ENCODE results near the gene TXNL1. TPM values are rescaled to one million over a fixed set of nuclear protein-coding genes. Genes with fewer than 3 reads are reported as not detected.

Gene TXNL1
- total and polyA plus RNA-seq, 2 of the 8 experiments (the other 6 are each of a cell fraction or from before 2014, with no cell fraction given) = 35.1 to 85.8 TPM

DNA sequence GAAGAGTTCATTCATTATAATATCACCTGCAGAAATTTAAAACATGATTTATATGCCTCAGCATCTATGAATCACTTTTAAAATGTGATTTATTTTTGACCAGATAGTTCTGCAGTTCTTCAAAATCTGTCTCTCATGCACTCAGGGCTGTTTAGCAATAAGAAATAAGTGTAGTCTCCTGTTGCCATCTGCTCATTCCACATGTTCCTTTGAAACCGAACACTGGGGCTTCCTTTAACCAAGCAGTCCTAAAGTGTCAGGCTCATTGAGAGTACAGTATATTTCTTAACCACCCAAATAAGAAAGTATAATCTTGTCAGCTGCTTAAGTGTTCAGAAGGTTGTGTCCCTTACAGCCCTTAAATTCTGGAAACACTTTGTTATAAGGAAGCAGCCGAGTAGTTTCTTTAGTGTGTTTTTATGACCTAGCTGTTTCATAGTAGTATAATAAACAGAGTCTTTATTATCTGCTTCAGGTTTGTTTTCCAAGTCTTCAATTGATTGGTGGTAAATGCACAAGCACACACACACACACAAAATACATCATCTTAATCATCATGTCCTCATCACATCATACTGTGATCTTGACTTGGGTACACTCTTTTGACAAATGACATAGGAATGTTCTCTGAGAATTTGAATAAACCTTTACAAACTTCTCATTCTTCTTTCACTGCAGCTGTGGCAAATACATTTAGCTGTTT, 23.1 kb upstream of the TXNL1 start:
- no peak overlapping the region for H2BK15ac ChIP-seq (ENCODE audit: low read length)
- H3K79me1 ChIP-seq (ENCODE audit: low read depth, low read length) = no peaks in the 10 kb centered on the region; the same call in 1 of the 2 replicates
- no peak overlapping the region for H3K56ac ChIP-seq (replicated peaks; ENCODE audit: insufficient read length, low read depth, low read length)
- H3K27me3 ChIP-seq (replicated peaks in 1 of 4; ENCODE audit: control insufficient read depth in 3 of 4, extremely low read depth in 1 of 4, insufficient read depth in 3 of 4, low read length in 3 of 4) = no peaks in the 10 kb centered on the region
- no peak overlapping the region for H3K14ac ChIP-seq (ENCODE audit: insufficient read length)
- no peak overlapping the region for H2BK120ac ChIP-seq (replicated peaks; ENCODE audit: low read depth, low read length)
- no peak overlapping the region for H2BK20ac ChIP-seq (ENCODE audit: low read length)
- no peak overlapping the region for H3K27ac ChIP-seq (ENCODE audit: low read depth, low read length)
- H4K8ac ChIP-seq (ENCODE audit: extremely low read depth, insufficient read depth, low read length) = no peak overlapping the region
- no peak overlapping the region for H2BK12ac ChIP-seq (ENCODE audit: low read depth, low read length)
- no peak overlapping the region for H2BK5ac ChIP-seq (ENCODE audit: low read depth, low read length)
- H3K4me1 ChIP-seq (replicated peaks in 1 of 4; ENCODE audit: control insufficient read depth in 3 of 4, insufficient read depth in 4 of 4, low read length in 3 of 4) = peaks cover 0 to 2% (median 0%) of the 10 kb centered on the region in 4 experiments; a peak in 1 of 7 replicates
- CTCF ChIA-PET (ENCODE audit: partially characterized antibody) = interaction anchor here (0.7 to 1.8 kb wide), 3 partner anchors 10 to 13 kb away, joined by 3 to 5 read pairs (median 4); partner anchors contain the start of gene WDR7
- H3K36me3 ChIP-seq (ENCODE audit: control insufficient read depth in 2 of 4, insufficient read depth in 4 of 4, low read length in 3 of 4) = no peaks in the 10 kb centered on the region
- no peak overlapping the region for H2AK5ac ChIP-seq (ENCODE audit: low read depth, low read length)
- no peak overlapping the region for H3K4ac ChIP-seq (replicated peaks; ENCODE audit: insufficient read length, low read depth, low read length)
- no peak overlapping the region for H3K23ac ChIP-seq (ENCODE audit: insufficient read length)
- FAIRE-seq (no peak), DNase-seq (ENCODE audit: low read depth in 1 of 2, low spot score in 2 of 2) (no peak)
- no peak overlapping the region for H2AFZ ChIP-seq (ENCODE audit: low read length)
- H3K18ac ChIP-seq (ENCODE audit: extremely low read depth, low read length) = no peak overlapping the region
- no peak overlapping the region for H3K4me2 ChIP-seq (ENCODE audit: insufficient read depth in 1 of 2, low read depth in 2 of 2, low read length in 2 of 2)
- H4K5ac ChIP-seq (ENCODE audit: insufficient read length, low read depth, low read length) = no peak overlapping the region
- no peak overlapping the region for H3K4me3 ChIP-seq (ENCODE audit: extremely low read depth in 1 of 4, insufficient read depth in 2 of 4, low read depth in 3 of 4, low read length in 4 of 4)
- WGBS, 2 experiments (ENCODE audit: extremely low coverage in 1 of 2, insufficient coverage in 1 of 2, insufficient read length in 1 of 2, insufficient replicate concordance in 2 of 2, low coverage in 1 of 2, low lambda C conversion rate in 2 of 2, missing lambda C conversion rate in 1 of 2) = 45% methylated on average over 2 of the region's 2 CpGs; no CpG with 5 or more reads in 1 of the 2 experiments
- H3K79me2 ChIP-seq (ENCODE audit: control insufficient read depth in 1 of 2, insufficient read depth in 2 of 2, low read length in 2 of 2) = peaks cover 0 to 24% of the 10 kb centered on the region in 2 experiments; a peak in 2 of 4 replicates
- H3K9ac ChIP-seq (replicated peaks in 1 of 4; ENCODE audit: extremely low read depth in 1 of 4, low read depth in 3 of 4, low read length in 3 of 4) = no peak overlapping the region
- no peaks in the 10 kb centered on the region for H3K9me3 ChIP-seq (ENCODE audit: insufficient read depth in 2 of 2, low read depth in 1 of 2, low read length in 1 of 2)
- peaks cover 0 to 2% of the 10 kb centered on the region in 2 experiments for H4K20me1 ChIP-seq (replicated peaks in 1 of 2; ENCODE audit: control insufficient read depth in 1 of 2, insufficient read depth in 2 of 2, low read length in 2 of 2)
- POLR2A ChIA-PET (ENCODE audit: partially characterized antibody) = no interaction called here
- no peak overlapping the region for H4K91ac ChIP-seq (replicated peaks; ENCODE audit: insufficient read length, low read length)
- 0 out of 2 replicates have a peak, but pooled peaks cover 2% of the 10 kb centered on the region for H3K23me2 ChIP-seq (ENCODE audit: low read depth, low read length)
- TF ChIP-seq, protein P1, sequence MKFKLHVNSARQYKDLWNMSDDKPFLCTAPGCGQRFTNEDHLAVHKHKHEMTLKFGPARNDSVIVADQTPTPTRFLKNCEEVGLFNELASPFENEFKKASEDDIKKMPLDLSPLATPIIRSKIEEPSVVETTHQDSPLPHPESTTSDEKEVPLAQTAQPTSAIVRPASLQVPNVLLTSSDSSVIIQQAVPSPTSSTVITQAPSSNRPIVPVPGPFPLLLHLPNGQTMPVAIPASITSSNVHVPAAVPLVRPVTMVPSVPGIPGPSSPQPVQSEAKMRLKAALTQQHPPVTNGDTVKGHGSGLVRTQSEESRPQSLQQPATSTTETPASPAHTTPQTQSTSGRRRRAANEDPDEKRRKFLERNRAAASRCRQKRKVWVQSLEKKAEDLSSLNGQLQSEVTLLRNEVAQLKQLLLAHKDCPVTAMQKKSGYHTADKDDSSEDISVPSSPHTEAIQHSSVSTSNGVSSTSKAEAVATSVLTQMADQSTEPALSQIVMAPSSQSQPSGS (IDR thresholded peaks at IDR 0.05; ENCODE audit: low read length) = no peak
- TF ChIP-seq SIRT6 (IDR thresholded peaks at IDR 0.05; ENCODE audit: low read length) (no peak), ZNF274 (IDR thresholded peaks at IDR 0.05; ENCODE audit: borderline replicate concordance, extremely low read depth, low read length) (no peak), SUZ12 (IDR thresholded peaks at IDR 0.05; ENCODE audit: low read length) (no peak), MAFK (IDR thresholded peaks at IDR 0.05; ENCODE audit: low read depth, low read length) (no peak), SP1 (IDR thresholded peaks at IDR 0.05; ENCODE audit: low read depth, low read length) (no peak), SIN3A (conservative IDR thresholded peaks at IDR 0.05 in 1 of 2, IDR thresholded peaks at IDR 0.05 in 1 of 2; ENCODE audit: low read depth in 1 of 2, low read length in 2 of 2) (no peak), BCL11A (IDR thresholded peaks at IDR 0.05; ENCODE audit: low read depth in 2 of 2, low read length in 2 of 2) (no peak), CEBPB (IDR thresholded peaks at IDR 0.05; ENCODE audit: low read depth, low read length) (no peak)
- TF ChIP-seq, protein P2, sequence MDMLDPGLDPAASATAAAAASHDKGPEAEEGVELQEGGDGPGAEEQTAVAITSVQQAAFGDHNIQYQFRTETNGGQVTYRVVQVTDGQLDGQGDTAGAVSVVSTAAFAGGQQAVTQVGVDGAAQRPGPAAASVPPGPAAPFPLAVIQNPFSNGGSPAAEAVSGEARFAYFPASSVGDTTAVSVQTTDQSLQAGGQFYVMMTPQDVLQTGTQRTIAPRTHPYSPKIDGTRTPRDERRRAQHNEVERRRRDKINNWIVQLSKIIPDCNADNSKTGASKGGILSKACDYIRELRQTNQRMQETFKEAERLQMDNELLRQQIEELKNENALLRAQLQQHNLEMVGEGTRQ (IDR thresholded peaks at IDR 0.05; ENCODE audit: low read length) = no peak

All from H1 (cell line).